ENCODE measurements around the gene PROM1. TPM values are rescaled to one million over a fixed set of nuclear protein-coding genes. Genes with fewer than 3 reads are reported as not detected.

PROM1 gene
- total RNA-seq, 2 experiments from 2014 or later = not detected

- no peak for TF ChIP-seq CTCF (conservative IDR thresholded peaks at IDR 0.05; ENCODE audit: low read length)
These were observed 162.3 kb downstream of the PROM1 start for GRCh38 chr4:15921592-15921932.

DNA sequence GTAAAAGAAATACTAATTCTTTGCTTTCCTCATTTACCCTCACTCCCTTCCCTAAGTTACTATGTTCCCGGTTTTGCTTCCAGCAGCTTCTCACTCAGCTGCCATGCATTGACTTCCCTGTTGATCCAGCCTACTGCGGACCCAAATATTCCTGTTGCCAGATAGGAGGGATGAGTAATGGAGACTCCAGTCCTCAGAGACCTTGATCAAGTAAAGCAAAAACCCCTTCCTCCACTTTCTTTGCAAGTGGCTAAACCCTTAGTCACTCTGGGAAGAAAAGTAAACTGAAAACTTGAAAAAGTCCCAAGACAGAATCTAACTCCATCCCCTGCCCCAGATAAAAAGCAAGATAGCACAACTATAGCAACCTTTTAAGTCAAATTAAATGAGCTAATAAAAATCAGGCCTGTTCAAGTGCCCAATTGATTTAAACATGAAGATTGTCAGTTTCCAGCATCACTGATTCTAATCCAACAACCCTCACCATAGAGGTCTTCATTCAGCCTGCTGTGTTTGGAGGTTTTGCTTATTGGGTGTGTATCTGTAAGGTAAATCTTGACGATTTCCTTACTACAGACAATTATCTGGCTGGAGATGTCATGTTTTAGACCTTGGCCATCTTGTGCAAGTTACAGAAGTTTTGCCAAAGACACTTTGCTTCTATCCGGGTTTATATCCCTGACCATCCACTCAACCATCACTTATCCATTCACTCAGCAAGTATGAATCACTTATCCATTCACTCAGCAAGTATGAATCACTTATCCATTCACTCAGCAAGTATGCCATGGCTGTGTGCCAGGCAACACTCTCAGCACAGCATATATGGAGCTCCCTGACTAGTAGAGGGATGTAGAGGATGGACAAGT is 162.9 kb downstream of the PROM1 start:
- Histone ChIP-seq H4K20me1 (ENCODE audit: insufficient read depth, low read length) (no peaks in the 10 kb centered on the region), H3K9me2 (ENCODE audit: insufficient read depth, low read length) (no peaks in the 10 kb centered on the region), H3K27ac (ENCODE audit: low read depth, low read length, poor library complexity, severe bottlenecking) (no peak overlapping the region), H3K9me3 (ENCODE audit: low read length) (no peaks in the 10 kb centered on the region), H3K79me2 (ENCODE audit: insufficient read depth, low read depth, low read length) (no peaks in the 10 kb centered on the region), H3K4me1 (ENCODE audit: insufficient read depth, low read length, poor library complexity, severe bottlenecking) (no peaks in the 10 kb centered on the region), H2AFZ (ENCODE audit: low read length) (no peak overlapping the region), H3K4me2 (ENCODE audit: low read length) (no peak overlapping the region), H3K36me3 (ENCODE audit: insufficient read depth, low read length) (no peaks in the 10 kb centered on the region), H3K4me3 (ENCODE audit: low read depth, low read length, poor library complexity, severe bottlenecking) (no peak overlapping the region)
- no TSS peak for BruUV-seq (replicated peaks)
- ChIA-PET POLR2A (no interaction called here), CTCF (ENCODE audit: unreplicated experiment) (no interaction called here)
- intact Hi-C loops (cut with micrococcal nuclease; ENCODE audit: unreplicated experiment) = no loop called here
- TF ChIP-seq CTCF (conservative IDR thresholded peaks at IDR 0.05; ENCODE audit: low read length) (no peak), EZH2phosphoT487 (IDR thresholded peaks at IDR 0.05; ENCODE audit: borderline replicate concordance, low read depth, low read length) (no peak)
- no peak for DNase-seq (ENCODE audit: low spot score)

More at GRCh38 chr4:15921592-15921932, 162.3 kb downstream of the PROM1 start:
- H3K36me3 ChIP-seq (ENCODE audit: insufficient read depth, low read length) = no peaks in the 10 kb centered on the region
- no peak overlapping the region for H3K27ac ChIP-seq (ENCODE audit: low read depth, low read length, poor library complexity, severe bottlenecking)
- intact Hi-C loops (cut with micrococcal nuclease; ENCODE audit: unreplicated experiment) = no loop called here
- no peaks in the 10 kb centered on the region for H3K4me1 ChIP-seq (ENCODE audit: insufficient read depth, low read length, poor library complexity, severe bottlenecking)
- no peak overlapping the region for H3K4me2 ChIP-seq (ENCODE audit: low read length)
- no peak for DNase-seq (ENCODE audit: low spot score)
- H3K79me2 ChIP-seq (ENCODE audit: insufficient read depth, low read depth, low read length) = no peaks in the 10 kb centered on the region
- no peaks in the 10 kb centered on the region for H3K9me3 ChIP-seq (ENCODE audit: low read length)
- no peak overlapping the region for H2AFZ ChIP-seq (ENCODE audit: low read length)
- no TSS peak for BruUV-seq (replicated peaks)
- H4K20me1 ChIP-seq (ENCODE audit: insufficient read depth, low read length) = no peaks in the 10 kb centered on the region
- no peaks in the 10 kb centered on the region for H3K9me2 ChIP-seq (ENCODE audit: insufficient read depth, low read length)
- CTCF ChIA-PET (ENCODE audit: unreplicated experiment) = no interaction called here
- POLR2A ChIA-PET = no interaction called here
- no peak overlapping the region for H3K4me3 ChIP-seq (ENCODE audit: low read depth, low read length, poor library complexity, severe bottlenecking)

DNA sequence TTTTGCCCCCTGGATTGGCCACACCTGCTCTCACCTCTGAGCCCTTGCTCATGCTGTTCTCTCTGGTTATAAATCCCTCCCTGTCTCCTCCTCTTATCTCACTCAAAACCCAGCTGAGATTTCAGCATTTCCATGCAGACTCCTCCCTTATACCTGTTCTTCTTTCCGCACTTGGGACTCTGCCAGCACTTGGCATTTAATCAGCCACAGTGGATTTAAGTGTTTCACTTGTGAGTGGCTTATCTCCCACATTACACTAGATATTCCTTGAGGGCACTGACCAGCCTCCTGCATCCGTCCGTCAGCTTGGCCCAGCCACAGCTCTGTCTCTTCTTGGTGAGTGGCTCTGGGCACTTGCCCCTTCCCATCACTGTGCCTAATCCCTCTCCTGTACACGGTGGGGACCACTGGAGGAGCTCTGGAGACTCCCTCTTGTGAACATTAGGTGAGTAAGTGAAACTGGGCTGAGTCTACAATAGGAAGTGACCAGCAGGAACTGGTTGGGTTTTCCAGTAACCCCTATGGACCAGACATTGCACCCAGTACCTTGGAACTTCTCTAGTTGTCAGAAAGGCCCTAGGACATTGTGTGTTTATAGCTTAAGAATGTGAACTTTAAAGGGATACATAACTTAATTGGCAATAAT is 165.2 kb downstream of the PROM1 start:
- no peak overlapping the region for H3K4me2 ChIP-seq (ENCODE audit: low read length)
- no peaks in the 10 kb centered on the region for H3K9me3 ChIP-seq (ENCODE audit: low read length)
- ChIA-PET CTCF (ENCODE audit: unreplicated experiment) (no interaction called here), POLR2A (no interaction called here)
- H2AFZ ChIP-seq (ENCODE audit: low read length) = no peak overlapping the region
- H3K4me3 ChIP-seq (ENCODE audit: low read depth, low read length, poor library complexity, severe bottlenecking) = no peak overlapping the region
- H3K36me3 ChIP-seq (ENCODE audit: insufficient read depth, low read length) = no peaks in the 10 kb centered on the region
- intact Hi-C loops (cut with micrococcal nuclease; ENCODE audit: unreplicated experiment) = no loop called here
- no peaks in the 10 kb centered on the region for H3K9me2 ChIP-seq (ENCODE audit: insufficient read depth, low read length)
- BruUV-seq (replicated peaks) = no TSS peak
- H4K20me1 ChIP-seq (ENCODE audit: insufficient read depth, low read length) = no peaks in the 10 kb centered on the region
- H3K79me2 ChIP-seq (ENCODE audit: insufficient read depth, low read depth, low read length) = no peaks in the 10 kb centered on the region
- H3K27ac ChIP-seq (ENCODE audit: low read depth, low read length, poor library complexity, severe bottlenecking) = no peak overlapping the region
- DNase-seq (ENCODE audit: low spot score) = no peak
- H3K4me1 ChIP-seq (ENCODE audit: insufficient read depth, low read length, poor library complexity, severe bottlenecking) = no peaks in the 10 kb centered on the region
- TF ChIP-seq EZH2phosphoT487 (IDR thresholded peaks at IDR 0.05; ENCODE audit: borderline replicate concordance, low read depth, low read length) (no peak), CTCF (conservative IDR thresholded peaks at IDR 0.05; ENCODE audit: low read length) (no peak)

Measured in OCI-LY7 (cell line).